GM12878 (cell line): Measurements from ENCODE around the gene ABHD12B.

Source experiments
- CTCF ChIP-seq, 3 experiments: IDR thresholded peaks in 2 of 3; conservative IDR thresholded peaks in 1 of 3; 2 replicates each; pipeline ENCODE4 v1.5.1; 2011; ENCODE audit warnings: low read depth in 3 of 3, low read length in 3 of 3, mild to moderate bottlenecking in 3 of 3, control low read depth in 2 of 3, moderate library complexity in 2 of 3, inconsistent platforms in 1 of 3, mixed read lengths in 1 of 3; ENCODE audit not compliant: control insufficient read depth in 2 of 3, insufficient read depth in 1 of 3; ENCODE audit errors: extremely low read depth in 1 of 3
- HDGF ChIP-seq: fragments of 450-650 bp; IDR thresholded peaks from 2 replicates; pipeline ENCODE4 v1.6.1; 2016; ENCODE audit warnings: antibody characterized with exemption
- MYC ChIP-seq: IDR thresholded peaks from 2 replicates; pipeline ENCODE4 v1.6.1; 2011; ENCODE audit warnings: mild to moderate bottlenecking, low read length, moderate library complexity, inconsistent platforms; ENCODE audit not compliant: insufficient read depth, insufficient replicate concordance, insufficient read length, severe bottlenecking
- PAX8 ChIP-seq: fragments of 450-650 bp; IDR thresholded peaks from 2 replicates; pipeline ENCODE4 v1.6.1; 2017; ENCODE audit warnings: mild to moderate bottlenecking, moderate library complexity
- POLR2A ChIP-seq: IDR thresholded peaks from 2 replicates; pipeline ENCODE4 v1.6.1; 2011; ENCODE audit warnings: low read depth, mild to moderate bottlenecking, low read length
- POLR2AphosphoS5 ChIP-seq: IDR thresholded peaks from 2 replicates; pipeline ENCODE4 v1.6.1; 2011; ENCODE audit warnings: mild to moderate bottlenecking, low read length, inconsistent platforms
- RFX5 ChIP-seq: IDR thresholded peaks from 2 replicates; pipeline ENCODE4 v1.6.1; 2011; ENCODE audit warnings: low read depth, low read length, improper control_type of control experiment

- no peak for TF ChIP-seq PAX8
- TF ChIP-seq POLR2AphosphoS5, result no peak
- no peak for TF ChIP-seq CTCF (IDR thresholded peaks at IDR 0.05 in 2 of 3, conservative IDR thresholded peaks at IDR 0.05 in 1 of 3; ENCODE audit: control insufficient read depth in 2 of 3, extremely low read depth in 1 of 3, insufficient read depth in 1 of 3, low read depth in 3 of 3, low read length in 3 of 3)
- no peak for TF ChIP-seq HDGF
- TF ChIP-seq RFX5, result no peak
- TF ChIP-seq POLR2A, result no peak
- TF ChIP-seq MYC, result no peak
These were observed at the start of gene ABHD12B for GRCh38 chr14:50871914-50872732.
